ENCODE measurements around the gene CEBPA. TPM values are rescaled to one million over a fixed set of nuclear protein-coding genes. Genes with fewer than 3 reads are reported as not detected.

CEBPA gene
- total RNA-seq, 1 experiment from 2014 or later = 3.2 TPM

- no peak overlapping the region for H3K14ac ChIP-seq (ENCODE audit: insufficient read depth, low read length)
- H3K4me1 ChIP-seq (ENCODE audit: insufficient read depth, low read length) = no peaks in the 10 kb centered on the region; the same call in 1 of the 2 replicates
- H2BK20ac ChIP-seq (ENCODE audit: low read depth, low read length, poor library complexity, severe bottlenecking) = no peak overlapping the region
- no peak overlapping the region for H2BK15ac ChIP-seq (ENCODE audit: low read depth, low read length)
- peaks cover 3 to 9% of the 10 kb centered on the region in 2 experiments; a peak in 4 of 5 replicates for H3K9me3 Mint-ChIP-seq
- no peak for DNase-seq
- no peak for TF ChIP-seq CTCF (conservative IDR thresholded peaks at IDR 0.05)
- no peak overlapping the region for H3K27ac Mint-ChIP-seq
- peaks cover 11% of the 10 kb centered on the region for H3K27me3 Mint-ChIP-seq (ENCODE audit: low read depth)
- H3K27ac ChIP-seq (ENCODE audit: insufficient read length, low read depth, low read length) = no peak overlapping the region
- no peaks in the 10 kb centered on the region for H3K36me3 Mint-ChIP-seq (ENCODE audit: insufficient read depth in 1 of 3, low read depth in 3 of 3)
- H3K79me2 ChIP-seq (ENCODE audit: insufficient read depth, low read length) = no peaks in the 10 kb centered on the region
- no peak overlapping the region for H3T11ph ChIP-seq (ENCODE audit: low read length)
- H2AFZ ChIP-seq (ENCODE audit: low read length) = no peak overlapping the region
- no peak overlapping the region for H3K9ac ChIP-seq (ENCODE audit: extremely low read depth, insufficient read length, low read length)
- H3K4me3 Mint-ChIP-seq = no peak overlapping the region
- no peak overlapping the region for H3K4me2 ChIP-seq (ENCODE audit: insufficient read depth, insufficient read length, low read length)
- H4K5ac ChIP-seq (ENCODE audit: insufficient read length, low read depth, low read length) = no peak overlapping the region
- no peaks in the 10 kb centered on the region for H3K27me3 ChIP-seq (ENCODE audit: insufficient read depth, low read length)
- H3K9me3 ChIP-seq (ENCODE audit: control insufficient read depth, low read depth, low read length) = no peaks in the 10 kb centered on the region
- H4K8ac ChIP-seq (replicated peaks; ENCODE audit: insufficient read length, low read depth, low read length) = no peak overlapping the region
- H2AK5ac ChIP-seq (ENCODE audit: insufficient read length, low read length) = no peak overlapping the region
- no peak overlapping the region for H3K23ac ChIP-seq (ENCODE audit: insufficient read length, low read depth, low read length)
- no CpG with 5 or more reads among the region's 11 CpGs for WGBS (ENCODE audit: extremely low coverage, insufficient read length, low lambda C conversion rate)
- no peak overlapping the region for H3K4ac ChIP-seq (ENCODE audit: low read depth, low read length)
- H4K20me1 ChIP-seq (ENCODE audit: control insufficient read depth, insufficient read depth, insufficient read length) = no peaks in the 10 kb centered on the region
- H3K56ac ChIP-seq (ENCODE audit: insufficient read length, low read depth, low read length) = no peak overlapping the region
- H2BK120ac ChIP-seq (ENCODE audit: low read depth, low read length, poor library complexity, severe bottlenecking) = no peak overlapping the region
- no peak overlapping the region for H2BK12ac ChIP-seq (ENCODE audit: insufficient read length, low read depth, low read length)
- no peak overlapping the region for H3K18ac ChIP-seq (ENCODE audit: insufficient read length, low read depth, low read length)
- no peak overlapping the region for H2BK5ac ChIP-seq (ENCODE audit: insufficient read length, low read length)
- H3K79me1 ChIP-seq (ENCODE audit: insufficient read depth, low read depth, low read length, poor library complexity, severe bottlenecking) = no peaks in the 10 kb centered on the region
- H3K23me2 ChIP-seq (ENCODE audit: insufficient read length, low read depth, low read length, poor library complexity, severe bottlenecking) = no peaks in the 10 kb centered on the region
- H4K91ac ChIP-seq (ENCODE audit: insufficient read length, low read depth, low read length) = no peak overlapping the region
- peaks cover 10 to 23% of the 10 kb centered on the region in 2 experiments for H3K4me1 Mint-ChIP-seq
Measured at GRCh38 chr19:33290082-33290815, 12.1 kb downstream of the CEBPA start.

Data from H9 (cell line).